ENCODE data around the gene GPBP1L1. TPM values are rescaled to one million over a fixed set of nuclear protein-coding genes. Genes with fewer than 3 reads are reported as not detected.
"Not testable (repeated sequence)": the region's sequence is repeated elsewhere in the genome, so short reads cannot be mapped to it uniquely, and the experiment has no call there.

GPBP1L1 gene
- total RNA-seq, 1 donor from 2014 or later: 147 TPM

- Histone ChIP-seq H3K4me3 (ENCODE audit: low read depth, low read length) (no peak overlapping the region), H3K36me3 (ENCODE audit: control insufficient read depth, insufficient read depth, low read length) (peaks cover 2% of the 10 kb centered on the region), H3K27me3 (ENCODE audit: control insufficient read depth, insufficient read depth, low read length) (no peaks in the 10 kb centered on the region)
- no peak for DNase-seq (ENCODE audit: low read depth)
- no peak for FAIRE-seq
- TF ChIP-seq, protein P1, sequence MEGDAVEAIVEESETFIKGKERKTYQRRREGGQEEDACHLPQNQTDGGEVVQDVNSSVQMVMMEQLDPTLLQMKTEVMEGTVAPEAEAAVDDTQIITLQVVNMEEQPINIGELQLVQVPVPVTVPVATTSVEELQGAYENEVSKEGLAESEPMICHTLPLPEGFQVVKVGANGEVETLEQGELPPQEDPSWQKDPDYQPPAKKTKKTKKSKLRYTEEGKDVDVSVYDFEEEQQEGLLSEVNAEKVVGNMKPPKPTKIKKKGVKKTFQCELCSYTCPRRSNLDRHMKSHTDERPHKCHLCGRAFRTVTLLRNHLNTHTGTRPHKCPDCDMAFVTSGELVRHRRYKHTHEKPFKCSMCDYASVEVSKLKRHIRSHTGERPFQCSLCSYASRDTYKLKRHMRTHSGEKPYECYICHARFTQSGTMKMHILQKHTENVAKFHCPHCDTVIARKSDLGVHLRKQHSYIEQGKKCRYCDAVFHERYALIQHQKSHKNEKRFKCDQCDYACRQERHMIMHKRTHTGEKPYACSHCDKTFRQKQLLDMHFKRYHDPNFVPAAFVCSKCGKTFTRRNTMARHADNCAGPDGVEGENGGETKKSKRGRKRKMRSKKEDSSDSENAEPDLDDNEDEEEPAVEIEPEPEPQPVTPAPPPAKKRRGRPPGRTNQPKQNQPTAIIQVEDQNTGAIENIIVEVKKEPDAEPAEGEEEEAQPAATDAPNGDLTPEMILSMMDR (IDR thresholded peaks at IDR 0.05; ENCODE audit: insufficient read depth, low read length, severe bottlenecking): no peak
Observed at GRCh38 chr1:45722809-45723208, 36.5 kb upstream of the GPBP1L1 start.

- Histone ChIP-seq H3K4me3 (ENCODE audit: low read depth, low read length) (no peak overlapping the region), H3K27me3 (ENCODE audit: control insufficient read depth, insufficient read depth, low read length) (no peaks in the 10 kb centered on the region), H3K36me3 (ENCODE audit: control insufficient read depth, insufficient read depth, low read length) (peaks cover 2% of the 10 kb centered on the region)
- FAIRE-seq (no peak), DNase-seq (ENCODE audit: low read depth) (no peak)
- TF ChIP-seq, protein P1 (IDR thresholded peaks at IDR 0.05; ENCODE audit: insufficient read depth, low read length, severe bottlenecking): no peak
Observed at GRCh38 chr1:45721207-45721606, 34.9 kb upstream of the GPBP1L1 start.

DNA sequence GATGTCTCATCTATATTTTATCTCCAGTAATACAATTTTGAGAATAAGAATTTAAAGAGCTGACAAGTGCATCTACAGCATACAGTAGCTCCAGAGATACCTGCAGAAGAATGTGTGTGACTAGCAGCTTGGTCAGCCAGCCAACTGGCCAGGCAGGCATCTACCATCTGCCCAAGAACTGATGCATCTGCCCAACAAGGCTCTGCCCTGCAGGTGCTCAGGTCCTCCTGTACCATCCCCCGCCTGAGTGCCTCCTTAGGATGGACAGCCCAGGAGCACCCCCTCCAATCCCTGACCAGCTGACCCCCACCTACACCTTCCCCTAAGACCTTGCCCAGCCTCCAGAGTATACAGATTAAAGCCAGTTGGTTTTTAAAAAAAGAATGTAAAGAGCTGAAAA is 32.0 kb upstream of the GPBP1L1 start:
- Histone ChIP-seq H3K36me3 (ENCODE audit: control insufficient read depth, insufficient read depth, low read length) (peaks cover 4% of the 10 kb centered on the region), H3K4me3 (ENCODE audit: low read depth, low read length) (no peak overlapping the region), H3K27me3 (ENCODE audit: control insufficient read depth, insufficient read depth, low read length) (no peaks in the 10 kb centered on the region)
- FAIRE-seq (no peak), DNase-seq (ENCODE audit: low read depth) (no peak)
- TF ChIP-seq, protein P1 (IDR thresholded peaks at IDR 0.05; ENCODE audit: insufficient read depth, low read length, severe bottlenecking): no peak

- H3K36me3 ChIP-seq (ENCODE audit: control insufficient read depth, insufficient read depth, low read length); H3K4me3 ChIP-seq (ENCODE audit: low read depth, low read length); H3K27me3 ChIP-seq (ENCODE audit: control insufficient read depth, insufficient read depth, low read length); DNase-seq (ENCODE audit: low read depth); FAIRE-seq: not testable (repeated sequence)
Observed at GRCh38 chr1:45717386-45717785, 31.1 kb upstream of the GPBP1L1 start.

- peaks cover 4% of the 10 kb centered on the region for H3K36me3 ChIP-seq (ENCODE audit: control insufficient read depth, insufficient read depth, low read length)
- H3K4me3 ChIP-seq (ENCODE audit: low read depth, low read length): no peak overlapping the region
- no peaks in the 10 kb centered on the region for H3K27me3 ChIP-seq (ENCODE audit: control insufficient read depth, insufficient read depth, low read length)
- DNase-seq (ENCODE audit: low read depth): no peak
- TF ChIP-seq, protein P1 (IDR thresholded peaks at IDR 0.05; ENCODE audit: insufficient read depth, low read length, severe bottlenecking): no peak
- no peak for FAIRE-seq
Observed at GRCh38 chr1:45716700-45717099, 30.4 kb upstream of the GPBP1L1 start.

DNA sequence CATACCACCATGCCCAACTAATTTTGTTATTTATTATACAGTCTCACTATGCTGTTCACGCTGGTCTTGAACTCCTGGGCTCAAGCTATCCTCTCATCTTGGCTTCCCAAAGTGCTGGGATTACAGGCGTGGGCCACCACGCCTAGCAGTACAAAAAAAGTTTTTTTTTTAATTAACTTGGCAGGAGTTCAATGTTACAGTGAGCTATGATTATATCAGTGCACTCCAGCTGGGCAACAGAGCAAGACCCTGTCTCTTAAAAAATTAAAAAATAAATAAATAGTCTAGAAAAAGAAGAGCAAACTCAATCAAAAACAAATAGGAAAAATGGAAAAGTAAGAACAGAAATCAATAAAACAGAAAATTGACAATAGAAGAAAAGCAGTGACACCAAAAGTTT is 27.4 kb upstream of the GPBP1L1 start:
- TF ChIP-seq, protein P1 (IDR thresholded peaks at IDR 0.05; ENCODE audit: insufficient read depth, low read length, severe bottlenecking): no peak
- Histone ChIP-seq H3K27me3 (ENCODE audit: control insufficient read depth, insufficient read depth, low read length) (no peaks in the 10 kb centered on the region), H3K4me3 (ENCODE audit: low read depth, low read length) (no peak overlapping the region), H3K36me3 (ENCODE audit: control insufficient read depth, insufficient read depth, low read length) (peaks cover 4% of the 10 kb centered on the region)
- FAIRE-seq (no peak), DNase-seq (ENCODE audit: low read depth) (no peak)
